Left colon (tissue), 2 donors: ENCODE results near the gene OR11A1. TPM values are rescaled to one million over a fixed set of nuclear protein-coding genes. Genes with fewer than 3 reads are reported as not detected.

Experiments used
- ATAC-seq: fragments of 200-7000 bp; cut with Tn5 transposase; one replicate; pipeline ENCODE4 v1.9.1; 2020; ENCODE audit warnings: mild to moderate bottlenecking, moderate library complexity
- DNase-seq, 2 donors: peaks; one replicate each; pipeline ENCODE4 v3.0.0-alpha.2; 2020
- intact Hi-C, 2 donors: fragments of 100-400 bp; cut with DNase I in 1 of 2; cut with micrococcal nuclease in 1 of 2; formaldehyde crosslinking; loops; one replicate each; pipeline versions ENCODE4 v1.11.2 to v1.14.0; 2022; cut with DNase I, micrococcal nuclease
- total RNA-seq, 2 donors: library from RNA; stranded (reverse); fragmentation: NEBNext Ultra II Directional; extraction: Animal tissue kit (Norgen Biotek cat#: 25700); gene quantifications; one replicate each; pipeline ENCODE4 v1.2.1, GENCODE V29; 2021
- donor health status: DM: no; HTN: no; CAD: no.
- donor health status: DM: yes; HTN: yes; CAD: no.

Gene OR11A1
- total RNA-seq, 2 donors from 2014 or later = not detected

DNA sequence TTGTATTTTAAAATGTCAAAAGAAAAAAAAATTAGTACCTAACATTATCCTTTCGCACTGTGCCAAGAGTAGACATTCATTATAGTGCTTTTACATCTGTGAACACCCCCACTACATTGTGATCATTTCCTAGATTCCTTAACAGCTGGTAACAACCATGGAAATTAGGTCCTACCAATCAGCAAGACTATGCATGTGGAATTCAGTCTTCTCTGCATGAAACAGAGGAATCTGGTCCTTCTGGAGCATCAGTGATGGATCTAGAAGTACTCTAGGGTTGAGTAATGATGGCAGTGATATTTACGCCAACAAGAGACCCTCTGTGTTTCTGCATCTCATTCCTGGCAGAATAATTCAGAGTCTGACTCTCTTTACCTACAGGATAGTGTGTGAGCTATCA, 32.7 kb downstream of the OR11A1 start:
- DNase-seq (no peak), ATAC-seq (no peak)
- intact Hi-C loops = no loop called here

DNA sequence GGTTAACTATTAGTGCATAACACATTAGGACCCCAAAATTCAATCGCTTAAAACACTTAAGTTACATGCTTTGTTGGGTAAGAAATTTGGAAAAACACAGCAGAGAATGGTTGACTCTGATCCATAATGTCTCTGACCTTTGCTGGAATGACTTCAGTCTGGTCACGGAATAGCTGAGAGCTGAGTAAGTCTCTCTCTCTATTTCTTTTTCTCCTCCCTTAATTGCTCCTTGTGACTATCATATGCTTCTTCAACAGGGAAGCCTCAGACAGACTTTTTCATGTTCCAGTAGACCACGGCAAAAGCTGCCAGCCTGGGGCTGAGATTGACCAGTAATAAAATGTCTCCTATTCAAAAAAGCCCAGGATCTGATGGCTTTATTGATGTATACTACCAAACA, 37.4 kb downstream of the OR11A1 start:
- no peak for ATAC-seq
- no peak for DNase-seq
- intact Hi-C loops = no loop called here

DNA sequence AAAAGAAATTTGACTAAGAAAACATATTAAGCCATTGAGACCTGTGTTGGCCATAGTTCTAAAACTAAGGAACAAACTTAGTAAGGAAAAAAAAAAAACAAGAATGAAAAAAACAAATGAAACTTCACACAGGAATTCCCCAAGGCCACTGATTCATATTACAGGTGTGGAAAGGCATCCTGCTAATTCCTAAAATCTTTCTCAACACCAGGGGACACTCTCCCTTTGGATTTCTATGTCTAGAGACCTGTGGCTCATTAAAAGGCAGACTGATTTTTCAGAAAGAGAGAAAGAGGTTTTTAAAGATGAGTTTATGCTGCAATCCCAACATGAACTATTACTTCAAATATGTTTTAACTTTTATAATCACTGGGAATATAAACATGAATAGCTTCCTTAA, 42.3 kb downstream of the OR11A1 start, which contains the start of gene OR12D1:
TSS of gene OR12D1 (plus strand) at position 341 of the 400 bp plus-strand sequence.
- DNase-seq (no peak), ATAC-seq (no peak)
- intact Hi-C loops = no loop called here

DNA sequence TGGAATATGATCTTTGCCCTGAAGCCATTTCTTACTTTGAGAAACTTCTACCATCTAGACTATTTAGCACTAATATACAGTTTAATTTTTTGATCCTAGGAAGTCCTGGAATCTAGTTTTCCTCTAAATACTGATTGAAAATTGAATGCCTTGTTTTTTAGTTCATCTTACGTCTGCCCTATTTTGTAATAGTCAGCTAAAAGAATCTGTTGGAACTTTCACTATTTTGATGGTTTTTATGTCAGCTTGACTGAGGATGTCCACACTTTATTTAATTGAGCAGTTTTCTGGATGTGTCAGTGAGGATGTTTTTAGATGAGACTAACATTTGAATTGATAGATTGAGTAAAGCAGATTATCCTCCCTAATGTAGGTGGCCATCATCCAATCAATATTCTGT, 53.1 kb downstream of the OR11A1 start:
- intact Hi-C loops = no loop called here
- DNase-seq (no peak), ATAC-seq (no peak)

DNA sequence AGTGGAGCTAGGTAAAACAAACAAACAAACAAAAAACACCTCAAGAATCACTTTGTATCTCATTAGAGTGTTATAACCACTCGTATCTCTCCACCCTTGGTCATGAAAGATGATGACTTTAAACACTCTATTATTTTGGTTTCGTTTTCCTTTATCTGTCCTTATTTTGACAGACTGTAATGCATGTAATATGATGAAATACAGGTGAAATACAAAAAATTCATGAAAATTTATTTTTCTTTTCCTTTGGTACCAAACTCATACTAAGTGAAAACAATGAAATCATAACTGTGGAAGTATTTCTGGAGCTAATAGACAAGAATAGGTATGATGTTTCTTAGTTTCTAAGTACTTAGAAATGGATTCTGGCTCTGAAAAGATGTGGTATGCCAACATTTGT, 57.3 kb downstream of the OR11A1 start:
- intact Hi-C loops = no loop called here
- ATAC-seq = no peak
- DNase-seq = no peak

DNA sequence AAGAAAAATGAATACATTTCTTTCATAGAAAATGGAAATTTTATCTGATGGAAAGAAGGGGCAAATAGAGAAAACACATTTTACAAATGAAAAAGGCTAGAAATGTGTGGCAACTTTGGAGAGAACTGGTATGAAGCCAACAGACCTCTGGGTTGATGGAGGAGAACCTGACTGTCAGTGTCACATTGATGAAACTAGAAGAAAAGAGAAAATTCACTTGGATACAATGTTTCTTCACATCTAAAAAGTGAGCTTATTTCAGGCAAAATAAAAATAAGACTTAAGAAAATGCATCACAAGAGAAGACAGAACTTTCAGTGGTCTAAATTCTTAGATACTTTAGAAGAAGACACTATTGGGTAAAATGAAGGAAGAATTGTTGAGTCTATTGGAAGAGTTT, 61.5 kb downstream of the OR11A1 start, which contains the start of gene OR12D2:
TSS of gene OR12D2 (plus strand) at position 301 of the 400 bp plus-strand sequence. CDS start 1,069 bp downstream, outside the sequence.
- no peak for DNase-seq
- intact Hi-C loops = no loop called here
- ATAC-seq = no peak

DNA sequence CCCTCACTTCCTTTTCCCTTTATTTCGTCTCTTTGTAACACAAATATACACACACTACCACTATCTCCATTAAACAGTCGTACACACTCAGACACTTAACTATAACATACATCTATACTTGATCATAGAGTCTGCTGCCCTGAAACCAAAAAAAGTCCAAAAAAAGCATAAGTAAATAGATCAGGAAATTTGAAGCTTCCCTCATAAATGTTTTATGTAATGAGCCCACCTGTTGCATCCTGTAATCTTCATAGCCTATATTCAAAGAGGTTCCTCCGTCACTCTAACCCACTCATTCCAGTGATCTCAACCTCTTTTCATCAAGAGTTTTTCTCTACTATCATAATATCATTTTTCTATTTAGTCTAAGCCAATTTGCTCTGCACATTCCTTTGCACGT, 68.3 kb downstream of the OR11A1 start:
- intact Hi-C loops = no loop called here
- DNase-seq (no peak), ATAC-seq (no peak)

DNA sequence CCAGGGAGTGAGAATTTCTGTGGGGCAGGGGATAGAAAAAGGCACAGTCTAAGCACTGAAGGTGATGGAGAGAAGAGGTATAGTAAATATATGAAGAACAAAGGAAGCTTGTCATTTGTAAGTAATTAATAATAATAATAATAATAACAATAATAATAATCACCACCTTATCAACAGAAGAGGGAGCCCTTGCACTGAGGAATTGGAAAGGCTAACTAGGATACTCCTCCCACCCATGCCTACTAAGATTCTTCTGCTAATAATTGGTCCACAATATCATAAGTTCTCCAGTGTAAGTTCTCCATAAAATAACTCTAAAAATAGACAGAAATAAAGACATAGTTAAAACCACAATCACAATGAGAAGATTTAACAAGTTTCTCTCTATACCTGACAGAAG, 80.9 kb downstream of the OR11A1 start:
- DNase-seq = no peak
- intact Hi-C loops = no loop called here
- ATAC-seq = no peak

Other genes starting within 250 kb of the OR11A1 start
- gene OR14J1, start 155.4 kb downstream of the OR11A1 start, total RNA-seq = not detected
- gene OR5V1, start 88.2 kb downstream of the OR11A1 start, total RNA-seq = not detected
- not detected for gene OR12D3, start 81.8 kb downstream of the OR11A1 start, total RNA-seq
- gene OR12D2, start 61.4 kb downstream of the OR11A1 start, total RNA-seq = not detected
- gene OR12D1, start 42.1 kb downstream of the OR11A1 start, total RNA-seq = not detected
- not detected for gene OR10C1, start 17.8 kb downstream of the OR11A1 start, total RNA-seq
- not detected for gene OR2H1, start 84 bp upstream of the OR11A1 start, total RNA-seq
- under 1 TPM in 1 of 2 donors, not detected in 1; 0.28 TPM for gene MAS1L, start 30.9 kb upstream of the OR11A1 start, total RNA-seq
- gene UBD, start 102.7 kb upstream of the OR11A1 start, total RNA-seq = 1 to 10 TPM; 2.3 to 2.7 TPM
- not detected for gene OR2H2, start 128.1 kb upstream of the OR11A1 start, total RNA-seq
- gene GABBR1, start 176.1 kb upstream of the OR11A1 start, total RNA-seq = 10 to 100 TPM; 16.7 to 21.8 TPM
- gene MOG, start 200.0 kb upstream of the OR11A1 start, total RNA-seq = not detected
- gene ZFP57, start 224.1 kb upstream of the OR11A1 start, total RNA-seq = not detected